ENCODE data around the gene INAFM2. TPM values are rescaled to one million over a fixed set of nuclear protein-coding genes. Genes with fewer than 3 reads are reported as not detected.

The INAFM2 gene
- total and polyA plus RNA-seq, 10 of the 15 experiments (the other 5 are each of a cell fraction or from before 2014, with no cell fraction given) = 0.75 to 8.1 (median 3.9) TPM

- H3K4me1 ChIP-seq (ENCODE audit: control insufficient read depth, insufficient read depth, low read length) = peaks cover 9% of the 10 kb centered on the region
- no peaks in the 10 kb centered on the region for H3K79me2 ChIP-seq (ENCODE audit: control insufficient read depth, insufficient read depth, low read length)
- ChIA-PET POLR2A (no interaction called here), CTCF (interaction anchor here (1.6 to 6.7 kb wide), 3 partner anchors 9 to 15 kb away, joined by 7 to 103 read pairs (median 8); partner anchors contain the start of gene CCDC9B), SMC1A (ENCODE audit: uncharacterized antibody, unreplicated experiment) (interaction anchor here (5.7 kb wide), 1 partner anchor 8 kb away, joined by 31 read pairs; no protein-coding TSS in a partner anchor), RAD21 (ENCODE audit: unreplicated experiment) (interaction anchor here (0.5 kb wide), 1 partner anchor 475 kb away, joined by 3 read pairs; no protein-coding TSS in a partner anchor)
- ATAC-seq (no peak), DNase-seq (ENCODE audit: low read depth, low spot score) (no peak), FAIRE-seq (no peak)
- no peaks in the 10 kb centered on the region for H4K20me1 ChIP-seq (ENCODE audit: control insufficient read depth, insufficient read depth)
- H3K9ac ChIP-seq (ENCODE audit: control insufficient read depth, insufficient read depth, low read length) = no peak overlapping the region
- no peak for TF ChIP-seq POLR2A (IDR thresholded peaks at IDR 0.05; ENCODE audit: low read depth, low read length)
- no peak for TF ChIP-seq NR2F1 (conservative IDR thresholded peaks at IDR 0.05)
- TF ChIP-seq NR2C1 (IDR thresholded peaks at IDR 0.05) = no peak
- TF ChIP-seq KAT2A (conservative IDR thresholded peaks at IDR 0.05; ENCODE audit: control insufficient read depth, low read depth, low read length) = no peak
- no peak for TF ChIP-seq SUZ12 (IDR thresholded peaks at IDR 0.05; ENCODE audit: unreplicated experiment)
- no peak for TF ChIP-seq YBX1 (IDR thresholded peaks at IDR 0.05)
- no peak for TF ChIP-seq ZNF687 (IDR thresholded peaks at IDR 0.05)
- TF ChIP-seq MTA2 (IDR thresholded peaks at IDR 0.05; ENCODE audit: low read depth) = no peak
- TF ChIP-seq, protein P1, sequence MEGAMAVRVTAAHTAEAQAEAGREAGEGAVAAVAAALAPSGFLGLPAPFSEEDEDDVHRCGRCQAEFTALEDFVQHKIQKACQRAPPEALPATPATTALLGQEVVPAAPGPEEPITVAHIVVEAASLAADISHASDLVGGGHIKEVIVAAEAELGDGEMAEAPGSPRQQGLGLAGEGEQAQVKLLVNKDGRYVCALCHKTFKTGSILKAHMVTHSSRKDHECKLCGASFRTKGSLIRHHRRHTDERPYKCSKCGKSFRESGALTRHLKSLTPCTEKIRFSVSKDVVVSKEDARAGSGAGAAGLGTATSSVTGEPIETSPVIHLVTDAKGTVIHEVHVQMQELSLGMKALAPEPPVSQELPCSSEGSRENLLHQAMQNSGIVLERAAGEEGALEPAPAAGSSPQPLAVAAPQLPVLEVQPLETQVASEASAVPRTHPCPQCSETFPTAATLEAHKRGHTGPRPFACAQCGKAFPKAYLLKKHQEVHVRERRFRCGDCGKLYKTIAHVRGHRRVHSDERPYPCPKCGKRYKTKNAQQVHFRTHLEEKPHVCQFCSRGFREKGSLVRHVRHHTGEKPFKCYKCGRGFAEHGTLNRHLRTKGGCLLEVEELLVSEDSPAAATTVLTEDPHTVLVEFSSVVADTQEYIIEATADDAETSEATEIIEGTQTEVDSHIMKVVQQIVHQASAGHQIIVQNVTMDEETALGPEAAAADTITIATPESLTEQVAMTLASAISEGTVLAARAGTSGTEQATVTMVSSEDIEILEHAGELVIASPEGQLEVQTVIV (IDR thresholded peaks at IDR 0.05; ENCODE audit: borderline replicate concordance, partially characterized antibody) = no peak
- TF ChIP-seq SMC3 (IDR thresholded peaks at IDR 0.05; ENCODE audit: borderline replicate concordance, low read length) = no peak
- TF ChIP-seq ZNF592 (IDR thresholded peaks at IDR 0.05) = no peak
- H3K4me2 ChIP-seq (ENCODE audit: control insufficient read depth, insufficient read depth) = no peak overlapping the region
- H3K27ac ChIP-seq (ENCODE audit: control insufficient read depth, insufficient read depth) = no peak overlapping the region
- H3K9me3 ChIP-seq (replicated peaks; ENCODE audit: control insufficient read depth, insufficient read depth, low read length) = no peaks in the 10 kb centered on the region
- intact Hi-C loops (cut with micrococcal nuclease; ENCODE audit: unreplicated experiment) (no loop called here), in situ Hi-C loops (cut with MboI) (no loop called here)
- no peak overlapping the region for H2AFZ ChIP-seq (ENCODE audit: control insufficient read depth, low read depth, low read length)
- WGBS (ENCODE audit: insufficient coverage, insufficient replicate concordance, low lambda C conversion rate, missing lambda C conversion rate) = 69% methylated on average over 7 of the region's 7 CpGs
- H3K27me3 ChIP-seq (replicated peaks in 1 of 2; ENCODE audit: control insufficient read depth in 2 of 2, insufficient read depth in 2 of 2, low read length in 1 of 2) = no peaks in the 10 kb centered on the region
- BruUV-seq (replicated peaks) = no TSS peak
- no peaks in the 10 kb centered on the region for H3K36me3 ChIP-seq (ENCODE audit: control insufficient read depth in 2 of 2, insufficient read depth in 2 of 2, low read length in 1 of 2)
- H3K4me3 ChIP-seq = no peak overlapping the region
Observed at GRCh38 chr15:40329804-40330203, 6.3 kb downstream of the INAFM2 start.
